IMR-90 (cell line): ENCODE results near the gene TUSC2. TPM values are rescaled to one million over a fixed set of nuclear protein-coding genes. Genes with fewer than 3 reads are reported as not detected.

Experiments used
- ATAC-seq: fragments of 200-7000 bp; cut with Tn5 transposase; 2 replicates; pipeline ENCODE4 v1.9.1; 2020; ENCODE audit warnings: low read depth, mild to moderate bottlenecking, moderate library complexity
- BruUV-seq: library from RNA; stranded (reverse); fragments of 400-500 nt; replicated peaks from 2 replicates; lab custom pipeline; 2021; lab: Mats Ljungman, UMichigan
- CTCF ChIA-PET: fragments of 300-600 bp; formaldehyde crosslinking; extraction: SDS; loops from one replicate; lab custom pipeline; 2021; ENCODE audit warnings: antibody characterized with exemption; lab: Yijun Ruan, JAX
- POLR2A ChIA-PET: fragments of 300-600 bp; sonication (Branson Sonifier 250); formaldehyde crosslinking; loops from one replicate; lab custom pipeline; 2022; ENCODE audit warnings: antibody characterized with exemption; ENCODE audit not compliant: unreplicated experiment; lab: Charles Lee
- DNase-seq: peaks from one replicate; pipeline ENCODE4 v3.0.0; 2013
- H2AFZ ChIP-seq: replicated peaks from 2 replicates; pipeline ENCODE3; 2013; ENCODE audit warnings: low read length, mild to moderate bottlenecking; ENCODE audit not compliant: poor library complexity
- H2AK5ac ChIP-seq: 2 replicates; pipeline ENCODE4 v1.6.1; 2013; ENCODE audit warnings: low read depth, low read length, inconsistent platforms
- H2AK9ac ChIP-seq: replicated peaks from 2 replicates; pipeline ENCODE3; 2013; ENCODE audit warnings: mild to moderate bottlenecking, low read depth, low read length, moderate library complexity; ENCODE audit not compliant: poor library complexity
- H2BK120ac ChIP-seq: 2 replicates; pipeline ENCODE4 v1.6.1; 2013; ENCODE audit warnings: low read depth, low read length, inconsistent platforms
- H2BK15ac ChIP-seq: 3 replicates; pipeline ENCODE4 v1.6.1; 2013; ENCODE audit warnings: low read depth, low read length, inconsistent platforms
- H2BK20ac ChIP-seq: 2 replicates; pipeline ENCODE4 v1.6.1; 2013; ENCODE audit warnings: low read depth, mild to moderate bottlenecking, inconsistent platforms, low read length, moderate library complexity
- H2BK5ac ChIP-seq: 2 replicates; pipeline ENCODE4 v1.6.1; 2013; ENCODE audit warnings: mild to moderate bottlenecking, low read depth, low read length, inconsistent platforms; ENCODE audit not compliant: poor library complexity, severe bottlenecking
- H3K14ac ChIP-seq: replicated peaks from 2 replicates; pipeline ENCODE4 v1.6.1; 2013; ENCODE audit warnings: low read depth, low read length, inconsistent platforms
- H3K18ac ChIP-seq: 2 replicates; pipeline ENCODE4 v1.6.1; 2013; ENCODE audit warnings: low read depth, low read length, control low read depth
- H3K23ac ChIP-seq: 2 replicates; pipeline ENCODE4 v1.6.1; 2013; ENCODE audit warnings: low read depth, low read length, inconsistent platforms
- H3K27ac ChIP-seq: 2 replicates; pipeline ENCODE4 v1.5.1; 2013; ENCODE audit warnings: mild to moderate bottlenecking, control low read depth, low read length; ENCODE audit not compliant: insufficient read depth
- H3K27me3 ChIP-seq: 2 replicates; pipeline ENCODE4 v1.6.1; 2013; ENCODE audit warnings: low read length; ENCODE audit not compliant: control insufficient read depth, insufficient read depth
- H3K36me3 ChIP-seq: 2 replicates; pipeline ENCODE4 v1.6.1; 2013; ENCODE audit warnings: low read length, mixed read lengths; ENCODE audit not compliant: control insufficient read depth, insufficient read depth
- H3K4ac ChIP-seq: 2 replicates; pipeline ENCODE4 v1.6.1; 2013; ENCODE audit warnings: low read depth, low read length, inconsistent platforms
- H3K4me1 ChIP-seq: 2 replicates; pipeline ENCODE4 v1.6.1; 2013; ENCODE audit warnings: low read length, mixed read lengths; ENCODE audit not compliant: control insufficient read depth, insufficient read depth
- H3K4me2 ChIP-seq: 2 replicates; pipeline ENCODE4 v1.6.1; 2013; ENCODE audit warnings: low read depth, mild to moderate bottlenecking, control low read depth, low read length, moderate library complexity
- H3K4me3 ChIP-seq: 2 replicates; pipeline ENCODE4 v1.5.1; 2013; ENCODE audit warnings: low read depth, mild to moderate bottlenecking, control low read depth, low read length, moderate library complexity; ENCODE audit not compliant: insufficient read depth
- H3K56ac ChIP-seq: 2 replicates; pipeline ENCODE4 v1.6.1; 2013; ENCODE audit warnings: low read length, inconsistent platforms; ENCODE audit not compliant: insufficient read depth; ENCODE audit errors: extremely low read depth
- H3K79me1 ChIP-seq, 2 experiments: 2 replicates each; pipeline ENCODE4 v1.6.1; 2013; ENCODE audit warnings: low read length in 2 of 2, inconsistent platforms in 1 of 2, low read depth in 1 of 2
- H3K9ac ChIP-seq: 2 replicates; pipeline ENCODE4 v1.6.1; 2013; ENCODE audit warnings: low read depth, low read length, control low read depth
- H3K9me1 ChIP-seq: 2 replicates; pipeline ENCODE4 v1.6.1; 2013; ENCODE audit warnings: low read length, inconsistent platforms; ENCODE audit not compliant: insufficient read depth
- H3K9me3 ChIP-seq: 2 replicates; pipeline ENCODE4 v1.6.1; 2013; ENCODE audit warnings: low read length; ENCODE audit not compliant: control insufficient read depth, insufficient read depth
- H4K20me1 ChIP-seq: 2 replicates; pipeline ENCODE4 v1.6.1; 2013; ENCODE audit warnings: low read length, inconsistent platforms; ENCODE audit not compliant: insufficient read depth
- H4K5ac ChIP-seq: 2 replicates; pipeline ENCODE4 v1.6.1; 2013; ENCODE audit warnings: mild to moderate bottlenecking, low read depth, low read length, control low read depth
- H4K8ac ChIP-seq, 2 experiments: 2 replicates each; pipeline ENCODE4 v1.6.1; 2013; ENCODE audit warnings: low read depth in 2 of 2, low read length in 2 of 2, control low read depth in 1 of 2, inconsistent platforms in 1 of 2
- H4K91ac ChIP-seq: 2 replicates; pipeline ENCODE4 v1.6.1; 2013; ENCODE audit warnings: low read depth, low read length, inconsistent platforms; ENCODE audit not compliant: insufficient read depth
- CEBPB ChIP-seq: IDR thresholded peaks from 2 replicates; pipeline ENCODE4 v1.6.1; 2012; ENCODE audit warnings: low read depth, low read length, improper control_type of control experiment
- CTCF ChIP-seq: conservative IDR thresholded peaks from 2 replicates; pipeline ENCODE4 v1.5.1; 2012; ENCODE audit warnings: mild to moderate bottlenecking, low read depth, low read length, improper control_type of control experiment
- ELK1 ChIP-seq: fragments of 150-350 bp; IDR thresholded peaks from 2 replicates; pipeline ENCODE4 v1.6.1; 2016; ENCODE audit warnings: low read depth, mild to moderate bottlenecking, low read length, moderate library complexity, borderline replicate concordance
- FOS ChIP-seq: fragments of 150-350 bp; IDR thresholded peaks from 2 replicates; pipeline ENCODE4 v1.6.1; 2016; ENCODE audit warnings: low read depth, low read length
- MAZ ChIP-seq: IDR thresholded peaks from 2 replicates; pipeline ENCODE4 v1.6.1; 2012; ENCODE audit warnings: low read depth, mild to moderate bottlenecking, low read length, improper control_type of control experiment, moderate library complexity, borderline replicate concordance
- MXI1 ChIP-seq: IDR thresholded peaks from 2 replicates; pipeline ENCODE4 v1.6.1; 2012; ENCODE audit warnings: low read depth, mild to moderate bottlenecking, low read length, moderate library complexity, borderline replicate concordance
- RCOR1 ChIP-seq: IDR thresholded peaks from 2 replicates; pipeline ENCODE4 v1.6.1; 2012; ENCODE audit warnings: mild to moderate bottlenecking, low read length, improper control_type of control experiment; ENCODE audit not compliant: insufficient replicate concordance
- USF2 ChIP-seq: fragments of 150-350 bp; IDR thresholded peaks from 2 replicates; pipeline ENCODE4 v1.6.1; 2017; ENCODE audit warnings: mild to moderate bottlenecking, antibody characterized with exemption, low read length, low read depth
- WGBS, 2 experiments: methylation state at CpG; one replicate each; pipeline versions ENCODE4 v1.1.5 to v1.1.7; 2013; ENCODE audit warnings: missing lambda C conversion rate in 2 of 2; ENCODE audit not compliant: insufficient read length in 1 of 2; ENCODE audit errors: extremely low coverage in 2 of 2; 5-methylcytosine and 5-hydroxymethylcytosine counted together
- dilution Hi-C: fragments of 300-500 bp; cut with HindIII; formaldehyde crosslinking; loops from one replicate; pipeline ENCODE4 v1.14.3; 2018; ENCODE audit warnings: low sequenced_read_pairs; ENCODE audit not compliant: unreplicated experiment
- in situ Hi-C: fragments of 300-500 bp; cut with MboI; formaldehyde crosslinking; loops from 3 replicates; pipeline ENCODE4 v1.14.3; 2019; ENCODE audit warnings: low sequenced_read_pairs, inconsistent platforms, mixed read lengths
- intact Hi-C: fragments of 100-400 bp; cut with micrococcal nuclease; formaldehyde crosslinking; loops from 2 replicates; pipeline ENCODE4 v1.10.0; 2022
- polyA plus RNA-seq, 3 experiments: library from polyadenylated mRNA; depleted of rRNA; stranded (reverse); fragments of >200 nt; gene quantifications; 2 replicates each; pipeline ENCODE4 v1.2.3, GENCODE V29; 2012; ENCODE audit warnings: low replicate concordance in 1 of 3
- total RNA-seq: library from RNA; depleted of rRNA; stranded (reverse); fragments of >200 nt; gene quantifications from 2 replicates; pipeline ENCODE4 v1.2.3, GENCODE V29; 2012

The TUSC2 gene
- total and polyA plus RNA-seq, 2 of the 4 experiments (the other 2 are of a cell fraction): 13.4 to 24.0 TPM

- H3K4me1 ChIP-seq: peaks cover 35% of the 10 kb centered on the region
- no peak overlapping the region for H4K91ac ChIP-seq
- no peak overlapping the region for H2AFZ ChIP-seq
- CTCF ChIA-PET: interaction anchor here (0.8 kb wide), 1 partner anchor 8 kb away, joined by 3 read pairs; no protein-coding TSS in a partner anchor
- DNase-seq (no peak), ATAC-seq (no peak)
- BruUV-seq: no TSS peak
- dilution Hi-C loops (no loop called here), intact Hi-C loops (no loop called here), in situ Hi-C loops (no loop called here)
- no peak overlapping the region for H2BK5ac ChIP-seq
- H2BK15ac ChIP-seq: no peak overlapping the region
- H3K56ac ChIP-seq: no peak overlapping the region
- POLR2A ChIA-PET: interaction anchor here (1.0 kb wide), 1 partner anchor 16 kb away, joined by 3 read pairs; no protein-coding TSS in a partner anchor
- no peak overlapping the region for H3K9ac ChIP-seq
- no peak overlapping the region for H3K27ac ChIP-seq
- no peak overlapping the region for H3K4me3 ChIP-seq
- no peak overlapping the region for H3K14ac ChIP-seq
- H3K4ac ChIP-seq: no peak overlapping the region
- H3K27me3 ChIP-seq: no peaks in the 10 kb centered on the region
- H3K18ac ChIP-seq: no peak overlapping the region
- H2BK20ac ChIP-seq: no peak overlapping the region
- no peak overlapping the region for H2BK120ac ChIP-seq
- no peak overlapping the region for H2AK9ac ChIP-seq
- H4K20me1 ChIP-seq: peaks cover 48% of the 10 kb centered on the region
- no peak overlapping the region for H3K23ac ChIP-seq
- no peak overlapping the region for H3K4me2 ChIP-seq
- WGBS, 2 experiments: 92% methylated on average over 11 of the region's 12 CpGs; no CpG with 5 or more reads in 1 of the 2 experiments
- peaks cover 47% of the 10 kb centered on the region for H3K36me3 ChIP-seq
- H4K8ac ChIP-seq: no peak overlapping the region
- peaks cover 23 to 75% of the 10 kb centered on the region in 2 experiments for H3K79me1 ChIP-seq
- H3K9me3 ChIP-seq: no peaks in the 10 kb centered on the region
- TF ChIP-seq MXI1 (no peak), RCOR1 (no peak), MAZ (no peak), FOS (no peak), CTCF (no peak), ELK1 (no peak), USF2 (no peak), CEBPB (no peak)
- no peak overlapping the region for H4K5ac ChIP-seq
- H3K9me1 ChIP-seq: peaks cover 17% of the 10 kb centered on the region; the same call in 1 of the 2 replicates
- H2AK5ac ChIP-seq: no peak overlapping the region
These were observed 25.4 kb upstream of the TUSC2 start for GRCh38 chr3:50353245-50354004.
